ENCODE measurements around the gene SPRTN.

The SPRTN gene

GRCh38 chr1:231357187-231357772 is 19.2 kb downstream of the SPRTN start:
- H2AFZ ChIP-seq (ENCODE audit: low read length) = no peak overlapping the region
- H3K9me3 ChIP-seq (ENCODE audit: insufficient read depth, low read depth, low read length) = no peaks in the 10 kb centered on the region
- H3F3A ChIP-seq (ENCODE audit: low read depth) = no peaks in the 10 kb centered on the region
- no peak overlapping the region for H3K9ac ChIP-seq (ENCODE audit: low read depth, low read length, poor library complexity, severe bottlenecking)
- no peaks in the 10 kb centered on the region for H3K27me3 ChIP-seq (ENCODE audit: insufficient read depth, low read length, poor library complexity, severe bottlenecking)
- H3K4me3 ChIP-seq (ENCODE audit: low read length, poor library complexity, severe bottlenecking) = no peak overlapping the region
- H3K4me1 ChIP-seq (ENCODE audit: insufficient read depth, low read length, poor library complexity, severe bottlenecking) = no peaks in the 10 kb centered on the region
- TF ChIP-seq EZH2phosphoT487 (IDR thresholded peaks at IDR 0.05; ENCODE audit: borderline replicate concordance) = no peak
- TF ChIP-seq, protein P1, sequence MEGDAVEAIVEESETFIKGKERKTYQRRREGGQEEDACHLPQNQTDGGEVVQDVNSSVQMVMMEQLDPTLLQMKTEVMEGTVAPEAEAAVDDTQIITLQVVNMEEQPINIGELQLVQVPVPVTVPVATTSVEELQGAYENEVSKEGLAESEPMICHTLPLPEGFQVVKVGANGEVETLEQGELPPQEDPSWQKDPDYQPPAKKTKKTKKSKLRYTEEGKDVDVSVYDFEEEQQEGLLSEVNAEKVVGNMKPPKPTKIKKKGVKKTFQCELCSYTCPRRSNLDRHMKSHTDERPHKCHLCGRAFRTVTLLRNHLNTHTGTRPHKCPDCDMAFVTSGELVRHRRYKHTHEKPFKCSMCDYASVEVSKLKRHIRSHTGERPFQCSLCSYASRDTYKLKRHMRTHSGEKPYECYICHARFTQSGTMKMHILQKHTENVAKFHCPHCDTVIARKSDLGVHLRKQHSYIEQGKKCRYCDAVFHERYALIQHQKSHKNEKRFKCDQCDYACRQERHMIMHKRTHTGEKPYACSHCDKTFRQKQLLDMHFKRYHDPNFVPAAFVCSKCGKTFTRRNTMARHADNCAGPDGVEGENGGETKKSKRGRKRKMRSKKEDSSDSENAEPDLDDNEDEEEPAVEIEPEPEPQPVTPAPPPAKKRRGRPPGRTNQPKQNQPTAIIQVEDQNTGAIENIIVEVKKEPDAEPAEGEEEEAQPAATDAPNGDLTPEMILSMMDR (conservative IDR thresholded peaks at IDR 0.05; ENCODE audit: low read length) = no peak
- no peaks in the 10 kb centered on the region for H3K79me2 ChIP-seq (ENCODE audit: insufficient read depth, low read length)
- H3K36me3 ChIP-seq (ENCODE audit: insufficient read depth, low read length) = peaks cover 12% of the 10 kb centered on the region; the same call in 1 of the 2 replicates
- H3K4me2 ChIP-seq (ENCODE audit: low read depth, low read length, poor library complexity, severe bottlenecking) = no peak overlapping the region
- no peaks in the 10 kb centered on the region for H4K20me1 ChIP-seq (ENCODE audit: insufficient read depth, low read length, poor library complexity, severe bottlenecking)
- no peaks in the 10 kb centered on the region for H3K9me2 ChIP-seq (replicated peaks; ENCODE audit: low read depth, low read length)

DNA sequence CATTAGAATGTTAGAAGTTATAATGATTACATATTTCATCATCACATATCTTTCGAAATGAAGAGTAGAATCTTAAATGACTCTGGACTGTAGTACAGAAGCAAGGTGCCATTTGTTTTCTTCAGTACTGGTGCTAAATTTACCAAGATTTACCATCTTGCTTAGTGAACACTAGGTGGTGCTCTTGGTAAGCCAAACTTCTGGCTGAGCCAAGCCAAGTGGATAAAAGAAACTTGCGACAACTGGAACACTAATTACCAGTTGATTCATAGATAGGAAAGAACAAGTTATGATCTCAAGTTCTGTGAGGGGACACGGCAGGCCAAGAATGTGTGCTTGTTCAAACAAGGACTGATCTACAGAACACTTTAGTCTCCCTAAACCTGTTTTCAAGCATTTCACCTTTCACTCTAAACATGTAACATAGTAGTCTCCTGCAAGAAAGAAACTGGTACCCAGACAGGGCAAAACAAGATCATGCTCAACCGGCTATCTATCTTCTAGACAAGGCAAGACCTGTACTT is 19.8 kb downstream of the SPRTN start:
- H2AFZ ChIP-seq (ENCODE audit: low read length) = no peak overlapping the region
- H3K9ac ChIP-seq (ENCODE audit: low read depth, low read length, poor library complexity, severe bottlenecking) = no peak overlapping the region
- H3K79me2 ChIP-seq (ENCODE audit: insufficient read depth, low read length) = no peaks in the 10 kb centered on the region
- H3K9me2 ChIP-seq (replicated peaks; ENCODE audit: low read depth, low read length) = no peaks in the 10 kb centered on the region
- H3K4me1 ChIP-seq (ENCODE audit: insufficient read depth, low read length, poor library complexity, severe bottlenecking) = no peaks in the 10 kb centered on the region
- no peaks in the 10 kb centered on the region for H3K27me3 ChIP-seq (ENCODE audit: insufficient read depth, low read length, poor library complexity, severe bottlenecking)
- no peaks in the 10 kb centered on the region for H3K9me3 ChIP-seq (ENCODE audit: insufficient read depth, low read depth, low read length)
- TF ChIP-seq, protein P1 (conservative IDR thresholded peaks at IDR 0.05; ENCODE audit: low read length) = peak; percentile 84
- no peak for TF ChIP-seq EZH2phosphoT487 (IDR thresholded peaks at IDR 0.05; ENCODE audit: borderline replicate concordance)
- H3F3A ChIP-seq (ENCODE audit: low read depth) = no peaks in the 10 kb centered on the region
- no peaks in the 10 kb centered on the region for H4K20me1 ChIP-seq (ENCODE audit: insufficient read depth, low read length, poor library complexity, severe bottlenecking)
- no peak overlapping the region for H3K4me3 ChIP-seq (ENCODE audit: low read length, poor library complexity, severe bottlenecking)
- H3K36me3 ChIP-seq (ENCODE audit: insufficient read depth, low read length) = peaks cover 6% of the 10 kb centered on the region; the same call in 1 of the 2 replicates
- H3K4me2 ChIP-seq (ENCODE audit: low read depth, low read length, poor library complexity, severe bottlenecking) = no peak overlapping the region

GRCh38 chr1:231359113-231359512 is 21.0 kb downstream of the SPRTN start:
- H3K9me2 ChIP-seq (replicated peaks; ENCODE audit: low read depth, low read length) = no peaks in the 10 kb centered on the region
- H3K4me1 ChIP-seq (ENCODE audit: insufficient read depth, low read length, poor library complexity, severe bottlenecking) = no peaks in the 10 kb centered on the region
- no peak overlapping the region for H3K4me2 ChIP-seq (ENCODE audit: low read depth, low read length, poor library complexity, severe bottlenecking)
- no peak overlapping the region for H3K9ac ChIP-seq (ENCODE audit: low read depth, low read length, poor library complexity, severe bottlenecking)
- H3K79me2 ChIP-seq (ENCODE audit: insufficient read depth, low read length) = no peaks in the 10 kb centered on the region
- TF ChIP-seq EZH2phosphoT487 (IDR thresholded peaks at IDR 0.05; ENCODE audit: borderline replicate concordance) = no peak
- TF ChIP-seq, protein P1 (conservative IDR thresholded peaks at IDR 0.05; ENCODE audit: low read length) = no peak
- no peaks in the 10 kb centered on the region for H3K27me3 ChIP-seq (ENCODE audit: insufficient read depth, low read length, poor library complexity, severe bottlenecking)
- no peaks in the 10 kb centered on the region for H3K36me3 ChIP-seq (ENCODE audit: insufficient read depth, low read length)
- no peaks in the 10 kb centered on the region for H3K9me3 ChIP-seq (ENCODE audit: insufficient read depth, low read depth, low read length)
- no peak overlapping the region for H2AFZ ChIP-seq (ENCODE audit: low read length)
- H4K20me1 ChIP-seq (ENCODE audit: insufficient read depth, low read length, poor library complexity, severe bottlenecking) = no peaks in the 10 kb centered on the region
- H3K4me3 ChIP-seq (ENCODE audit: low read length, poor library complexity, severe bottlenecking) = no peak overlapping the region
- H3F3A ChIP-seq (ENCODE audit: low read depth) = no peaks in the 10 kb centered on the region

All from Loucy (cell line).